ENCODE measurements around the gene ZNF525. TPM values are rescaled to one million over a fixed set of nuclear protein-coding genes. Genes with fewer than 3 reads are reported as not detected.
A peak's percentile ranks its signal among the peaks of the same experiment; 100 is the strongest.
"Not testable (repeated sequence)": the region's sequence is repeated elsewhere in the genome, so short reads cannot be mapped to it uniquely, and the experiment has no call there.

Gene ZNF525
- polyA plus RNA-seq, 3 donors: 10.8 to 17.7 (median 13.4) TPM

DNA sequence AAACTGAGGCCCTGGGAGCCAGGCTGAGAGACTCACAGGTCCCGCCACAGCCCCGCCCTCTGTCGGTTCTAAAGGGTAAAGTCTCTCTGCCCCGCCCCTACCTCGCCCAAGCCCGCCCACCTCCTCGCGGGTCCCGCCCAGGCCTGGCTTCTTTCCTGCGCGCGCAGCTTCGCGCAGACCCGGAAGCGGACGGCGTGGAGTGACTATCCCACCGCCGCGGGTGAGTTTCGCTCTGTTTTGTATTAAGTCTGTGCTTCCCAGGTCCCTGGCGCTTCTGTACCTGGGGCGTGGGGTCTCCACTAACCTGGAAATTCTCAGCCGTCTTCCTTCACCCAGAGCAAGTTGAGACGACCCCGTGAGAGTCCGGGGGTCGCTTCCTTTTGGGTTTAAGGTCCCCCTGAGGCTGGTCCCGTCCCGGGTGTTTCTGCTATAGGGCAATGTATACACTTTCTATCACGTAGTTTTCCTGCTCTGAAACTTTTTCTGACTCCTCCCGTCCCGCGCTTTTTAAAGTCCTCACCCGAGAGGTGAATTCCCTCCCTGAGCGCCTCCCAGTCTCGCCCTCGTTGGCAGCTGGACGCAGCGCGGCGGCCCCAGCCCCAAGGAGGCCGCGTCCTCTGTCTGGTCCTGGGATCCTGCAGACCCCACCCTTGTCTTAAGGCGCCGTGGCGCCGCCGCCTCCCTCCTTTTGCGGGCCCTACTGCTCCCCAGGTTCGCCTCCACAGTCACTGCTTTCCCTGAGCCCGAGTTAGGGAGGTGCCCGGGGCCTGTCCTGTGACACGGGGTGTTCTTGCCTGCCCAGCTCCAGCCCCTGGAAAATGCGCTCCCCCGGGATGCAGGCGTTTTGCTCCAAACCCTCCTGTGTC is 29.7 kb downstream of the ZNF525 start, which contains the start of gene ZNF765:
TSS of gene ZNF765 (plus strand) at position 176 of the 866 bp plus-strand sequence. CDS start 2,867 bp downstream, outside the sequence.
- DNase-seq: peak; percentile 92

DNA sequence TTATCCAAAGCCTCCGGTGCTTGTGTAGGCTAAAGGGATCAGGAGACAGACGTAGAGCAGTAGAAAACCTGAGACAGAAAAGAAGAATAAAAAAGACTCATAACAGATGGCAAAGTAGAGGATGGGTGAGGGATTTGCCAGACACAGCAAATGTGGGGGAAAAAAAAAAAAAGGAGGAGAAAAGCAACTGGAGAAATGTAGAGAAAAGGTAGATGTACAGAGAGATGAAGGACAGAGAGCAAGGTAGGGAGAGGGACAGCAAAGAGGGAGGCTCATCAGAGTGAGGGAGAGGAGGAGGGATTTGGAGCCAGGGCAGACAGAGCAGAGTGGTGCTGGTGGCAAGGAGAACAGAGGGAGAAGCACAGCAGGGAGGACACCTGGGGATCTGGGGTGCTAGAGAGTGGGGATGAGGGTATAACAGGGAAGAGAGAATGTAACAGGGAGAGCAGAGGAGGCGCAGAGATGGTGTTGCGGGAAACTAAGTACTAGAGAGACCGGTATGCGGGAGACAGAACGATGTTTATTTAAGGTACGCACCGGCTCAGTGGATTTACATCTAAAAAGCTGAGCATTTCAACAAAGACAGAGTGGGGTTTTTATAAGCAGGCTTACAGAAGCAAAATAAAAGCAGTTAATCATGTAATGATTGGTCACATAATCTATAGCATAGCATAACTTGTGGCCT is 30.5 kb downstream of the ZNF525 start:
- DNase-seq: not testable (repeated sequence)

DNA sequence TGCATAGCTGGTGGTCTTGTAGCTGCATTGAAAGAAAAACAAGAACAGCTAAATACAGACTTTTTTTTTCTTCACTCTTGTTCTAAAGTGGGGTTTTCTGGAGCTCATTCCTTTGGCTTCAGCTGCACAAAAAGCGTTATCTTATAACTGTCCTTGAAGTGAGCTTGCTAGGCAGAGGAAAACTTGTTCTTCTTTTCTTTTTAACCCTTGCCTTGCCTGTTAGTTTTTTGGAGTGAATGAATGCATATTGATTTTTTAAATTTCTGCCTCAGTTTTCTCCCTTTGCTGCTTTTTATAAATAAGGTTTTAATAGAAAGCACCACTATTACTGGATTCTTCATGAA is 31.0 kb downstream of the ZNF525 start:
- DNase-seq: no peak

DNA sequence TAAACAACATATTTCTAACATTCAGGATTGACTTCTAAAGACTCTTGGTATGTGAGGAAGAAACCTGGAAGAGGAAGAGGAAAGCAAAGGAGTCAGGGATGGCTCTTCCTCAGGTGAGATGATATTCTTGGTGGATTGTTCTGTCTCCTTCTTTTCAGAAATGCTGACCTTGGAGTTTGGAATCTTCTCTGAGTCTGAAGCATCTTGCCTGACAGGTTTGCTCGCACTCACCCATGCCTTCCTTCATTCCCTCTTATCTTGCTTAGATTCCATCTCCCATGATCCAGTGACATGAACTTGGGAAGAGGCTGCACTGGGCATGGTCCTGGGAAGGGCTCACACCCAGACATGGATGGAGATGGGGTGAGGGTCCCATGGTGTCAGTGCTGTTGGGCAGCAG is 32.4 kb downstream of the ZNF525 start:
- DNase-seq: not testable (repeated sequence)

DNA sequence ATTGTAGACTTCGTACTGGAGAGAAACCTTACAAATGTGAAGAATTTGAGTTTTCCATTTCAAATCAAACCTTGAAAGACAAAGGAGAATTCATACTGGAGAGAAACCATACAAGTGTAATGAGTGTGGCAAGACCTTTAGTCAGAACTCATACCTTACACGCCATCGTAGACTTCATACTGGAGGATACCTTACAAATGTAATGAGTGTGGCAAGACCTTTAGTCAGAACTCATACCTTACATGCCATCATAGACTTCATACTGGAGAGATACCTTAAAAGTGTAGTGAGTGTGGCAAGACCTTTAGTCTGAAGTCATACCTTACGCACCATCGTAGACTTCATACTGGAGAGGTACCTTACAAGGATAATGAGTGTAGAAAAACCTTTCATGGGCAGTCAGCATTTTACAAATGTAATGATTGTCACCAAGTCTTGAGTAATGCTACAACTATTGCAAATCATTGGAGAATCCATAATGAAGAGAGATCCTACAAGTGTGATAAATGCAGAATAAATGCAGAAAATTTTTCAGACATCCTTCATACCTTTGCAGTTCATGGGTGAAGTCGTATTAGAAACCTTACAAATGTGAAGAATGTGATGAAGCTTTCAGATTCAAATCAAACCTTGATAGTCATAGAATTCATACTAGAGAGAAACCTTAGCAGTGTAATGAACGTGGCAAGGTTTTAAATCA is 44.1 kb downstream of the ZNF525 start:
- no peak for DNase-seq

DNA sequence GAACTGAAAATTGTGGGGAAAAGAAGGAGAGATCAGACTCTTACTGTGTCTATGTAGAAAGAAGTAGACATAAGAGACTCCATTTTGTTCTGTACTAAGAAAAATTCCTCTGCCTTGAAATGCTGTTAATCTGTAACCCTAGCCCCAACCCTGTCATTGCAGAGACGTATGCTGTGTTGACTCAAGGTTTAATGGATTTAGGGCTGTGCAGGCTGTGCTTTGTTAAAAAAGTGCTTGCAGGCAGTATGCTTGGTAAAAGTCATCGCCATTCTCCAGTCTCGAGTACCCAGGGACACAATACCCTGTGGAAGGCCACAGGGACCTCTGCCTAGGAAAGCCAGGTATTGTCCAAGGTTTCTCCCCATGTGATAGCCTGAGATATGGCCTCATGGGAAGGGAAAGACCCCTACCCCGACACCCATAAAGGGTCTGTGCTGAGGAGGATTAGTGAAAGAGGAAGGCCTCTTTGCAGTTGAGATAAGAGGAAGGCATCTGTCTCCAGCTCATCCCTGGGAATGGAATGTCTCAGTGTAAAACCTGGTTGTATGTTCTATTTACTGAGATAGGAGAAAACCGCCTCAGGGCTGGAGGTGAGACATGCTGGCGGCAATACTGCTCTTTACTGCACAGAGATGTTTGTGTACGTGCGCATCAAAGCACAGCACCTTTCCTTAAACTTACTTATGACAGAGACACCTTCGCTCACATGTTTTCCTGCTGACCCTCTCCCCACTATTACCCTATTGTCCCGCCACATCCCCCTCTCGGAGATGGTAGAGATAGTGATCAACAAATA is 55.2 kb downstream of the ZNF525 start:
- DNase-seq: peak; percentile 42

DNA sequence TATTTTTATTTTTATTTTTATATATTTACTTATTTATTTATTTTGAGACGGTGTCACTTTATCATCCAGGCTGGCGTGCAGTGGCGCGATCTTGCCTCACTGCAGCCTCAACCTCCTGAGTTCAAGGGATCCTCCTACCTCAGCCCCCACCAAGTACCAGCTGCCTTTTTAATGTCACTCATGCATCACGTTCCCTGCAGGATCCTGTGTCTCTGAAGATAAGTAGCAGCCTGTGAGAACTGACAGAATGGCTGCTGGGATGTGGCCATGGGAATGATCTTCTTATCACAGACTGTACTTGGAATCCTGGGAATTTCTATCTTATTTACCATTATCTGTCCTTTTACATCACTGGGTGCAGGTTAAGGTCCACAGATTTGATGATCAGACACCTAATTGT is 57.0 kb downstream of the ZNF525 start:
- DNase-seq: no peak

- DNase-seq: not testable (repeated sequence)
These were observed 57.6 kb downstream of the ZNF525 start for GRCh38 chr19:53423074-53423473.

- not testable (repeated sequence) for DNase-seq
These were observed 58.2 kb downstream of the ZNF525 start for GRCh38 chr19:53423680-53424079.

DNA sequence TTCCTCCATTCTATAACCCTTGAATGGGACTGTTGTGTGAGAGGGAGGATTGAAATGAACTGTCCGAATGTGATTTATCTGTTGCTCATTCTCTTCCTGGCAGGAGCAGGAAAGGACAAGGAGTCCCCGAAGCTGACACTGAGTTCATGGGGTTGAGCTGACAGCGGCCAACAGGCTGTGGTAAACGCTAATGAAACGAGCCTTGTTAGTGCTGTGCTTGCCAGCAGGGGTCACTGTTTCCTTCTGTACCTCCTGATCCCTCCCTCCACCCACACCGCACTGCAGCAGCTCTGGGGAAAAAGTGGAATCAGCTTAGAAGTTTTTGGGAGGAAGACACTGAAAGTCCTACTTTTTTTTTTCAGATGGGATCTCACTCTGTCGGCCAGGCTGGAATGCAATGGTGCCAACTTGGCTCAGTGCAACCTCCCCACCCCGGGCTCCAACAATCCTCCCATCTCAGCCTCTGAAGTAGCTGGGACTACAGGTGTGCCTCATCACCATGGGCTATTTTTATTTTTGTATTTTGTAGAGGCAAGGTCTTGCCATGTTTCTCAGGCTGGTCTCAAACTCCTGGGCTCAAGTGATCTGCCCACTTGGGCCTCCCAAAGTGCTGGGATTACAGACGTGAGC is 59.6 kb downstream of the ZNF525 start:
- DNase-seq: peak; percentile 78

DNA sequence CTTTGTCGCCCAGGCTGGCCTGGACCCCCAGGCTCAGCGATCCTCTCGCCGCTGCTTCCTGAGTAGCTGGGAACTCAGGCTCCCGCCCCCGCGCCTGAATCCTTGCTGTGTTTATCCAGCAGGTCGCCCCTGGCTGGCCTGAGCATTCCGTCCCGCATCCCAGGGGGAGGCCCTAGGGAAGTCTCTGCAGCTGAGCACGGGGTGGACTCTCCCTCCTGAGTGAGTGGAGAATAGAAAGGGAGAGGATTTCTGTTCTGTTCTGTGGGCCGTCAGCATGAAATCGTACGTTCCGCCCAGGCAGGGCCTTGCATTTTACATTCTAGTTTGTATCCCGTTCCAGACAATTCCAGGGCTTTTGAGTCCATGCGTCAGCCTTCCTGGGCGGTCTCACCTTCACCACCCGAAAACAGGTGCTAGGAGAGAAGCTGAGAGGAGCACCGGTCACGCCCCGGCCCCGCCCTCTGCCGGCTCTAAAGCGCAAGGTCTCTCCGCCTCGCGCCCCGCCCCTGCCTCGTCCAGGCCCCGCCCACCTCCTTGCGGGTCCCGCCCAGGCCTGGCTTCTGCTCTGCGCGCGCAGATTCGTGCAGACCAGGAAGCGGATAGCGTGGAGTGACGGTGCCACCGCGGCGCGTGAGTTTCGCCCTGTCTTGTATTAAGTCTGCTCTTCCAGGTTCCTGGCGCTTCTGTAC is 66.0 kb downstream of the ZNF525 start, which contains the start of gene ZNF761:
TSS of gene ZNF761 (plus strand) at position 586 of the 689 bp plus-strand sequence. CDS start 15,285 bp downstream, outside the sequence.
- peak; percentile 95 for DNase-seq

- peak; percentile 21 for DNase-seq
These were observed 66.7 kb downstream of the ZNF525 start for GRCh38 chr19:53432088-53432661.

Other genes starting within 250 kb of the ZNF525 start
- gene ZNF415, start 232.8 kb upstream of the ZNF525 start, polyA plus RNA-seq (ENCODE audit: insufficient read length in 3 of 3): 10 to 100 TPM; 22.0 to 27.9 (median 24.5) TPM
- 10 to 100 TPM in 2 of 3 donors, 1 to 10 TPM in 1; 8.6 to 18.0 (median 13.4) TPM for gene ZNF347, start 206.7 kb upstream of the ZNF525 start, polyA plus RNA-seq (ENCODE audit: insufficient read length in 3 of 3)
- 10 to 100 TPM in 1 of 3 donors, 1 to 10 TPM in 2; 6.0 to 10.7 (median 9.7) TPM for gene ZNF665, start 172.3 kb upstream of the ZNF525 start, polyA plus RNA-seq (ENCODE audit: insufficient read length in 3 of 3)
- gene ZNF677, start 110.8 kb upstream of the ZNF525 start, polyA plus RNA-seq (ENCODE audit: insufficient read length in 3 of 3): 10 to 100 TPM; 37.9 to 58.8 (median 55.3) TPM
- gene VN1R2, start 107.4 kb upstream of the ZNF525 start, polyA plus RNA-seq (ENCODE audit: insufficient read length in 3 of 3): not detected
- gene VN1R4, start 98.0 kb upstream of the ZNF525 start, polyA plus RNA-seq (ENCODE audit: insufficient read length in 3 of 3): not detected
- 1 to 10 TPM; 7.7 to 9.8 (median 8.1) TPM for gene ZNF845, start 32.0 kb upstream of the ZNF525 start, polyA plus RNA-seq (ENCODE audit: insufficient read length in 3 of 3)
- gene ZNF765, start 29.4 kb downstream of the ZNF525 start, polyA plus RNA-seq (ENCODE audit: insufficient read length in 3 of 3): 10 to 100 TPM in 2 of 3 donors, 1 to 10 TPM in 1; 9.5 to 17.3 (median 12.6) TPM
- gene ZNF761, start 66.3 kb downstream of the ZNF525 start, polyA plus RNA-seq (ENCODE audit: insufficient read length in 3 of 3): 10 to 100 TPM; 11.7 to 18.9 (median 13.6) TPM
- 1 to 10 TPM; 5.7 to 8.0 (median 5.9) TPM for gene ZNF813, start 102.0 kb downstream of the ZNF525 start, polyA plus RNA-seq (ENCODE audit: insufficient read length in 3 of 3)
- 10 to 100 TPM; 14.4 to 23.7 (median 22.4) TPM for gene ZNF331, start 172.4 kb downstream of the ZNF525 start, polyA plus RNA-seq (ENCODE audit: insufficient read length in 3 of 3)